Sigmoid colon (tissue), 4 donors: ENCODE data around the gene FKBP15.

Experiments used
- EP300 ChIP-seq, 4 donors: sonication (generic); formaldehyde crosslinking; IDR thresholded peaks; one replicate each; pipeline ENCODE4 v1.6.1; 2017; ENCODE audit warnings: antibody characterized with exemption in 4 of 4
- TF ChIP-seq, protein P1 (sequence below), 4 experiments: fragments of 450-650 bp in 3 of 4; fragments of 200-600 bp in 1 of 4; IDR thresholded peaks; one replicate each; pipeline ENCODE4 v1.5.1; 2016 to 2019; ENCODE audit warnings: antibody characterized with exemption in 4 of 4, mild to moderate bottlenecking in 3 of 4, moderate library complexity in 2 of 4

DNA sequence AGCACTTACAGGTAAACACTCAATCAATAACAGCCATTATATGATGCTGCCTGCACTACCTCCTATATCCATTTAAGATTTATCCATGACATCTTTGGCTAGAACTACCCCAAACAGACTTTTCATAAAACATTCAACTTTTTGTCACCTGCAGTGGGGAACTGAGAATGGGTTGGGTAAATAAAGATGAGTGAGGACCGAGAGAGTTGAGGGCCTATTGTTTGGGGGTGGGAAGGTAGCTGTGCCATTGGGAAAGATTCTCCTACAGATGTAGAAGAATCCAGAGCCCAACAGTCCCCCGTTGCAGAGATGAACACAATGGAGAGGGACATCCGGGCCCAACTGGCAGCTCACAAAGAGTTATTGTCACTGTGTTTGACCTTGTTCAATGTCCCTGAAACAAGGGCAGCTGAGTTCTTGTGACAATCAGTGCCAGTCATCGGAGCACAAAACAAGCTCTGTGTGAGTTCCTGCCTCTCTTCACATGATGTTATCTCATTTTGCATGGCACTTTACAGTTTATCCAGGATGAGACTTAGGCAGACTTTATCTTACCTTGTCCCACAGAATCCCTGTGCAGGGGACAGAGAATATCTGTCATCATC, 81.8 kb downstream of the FKBP15 start:
- TF ChIP-seq, protein P1, sequence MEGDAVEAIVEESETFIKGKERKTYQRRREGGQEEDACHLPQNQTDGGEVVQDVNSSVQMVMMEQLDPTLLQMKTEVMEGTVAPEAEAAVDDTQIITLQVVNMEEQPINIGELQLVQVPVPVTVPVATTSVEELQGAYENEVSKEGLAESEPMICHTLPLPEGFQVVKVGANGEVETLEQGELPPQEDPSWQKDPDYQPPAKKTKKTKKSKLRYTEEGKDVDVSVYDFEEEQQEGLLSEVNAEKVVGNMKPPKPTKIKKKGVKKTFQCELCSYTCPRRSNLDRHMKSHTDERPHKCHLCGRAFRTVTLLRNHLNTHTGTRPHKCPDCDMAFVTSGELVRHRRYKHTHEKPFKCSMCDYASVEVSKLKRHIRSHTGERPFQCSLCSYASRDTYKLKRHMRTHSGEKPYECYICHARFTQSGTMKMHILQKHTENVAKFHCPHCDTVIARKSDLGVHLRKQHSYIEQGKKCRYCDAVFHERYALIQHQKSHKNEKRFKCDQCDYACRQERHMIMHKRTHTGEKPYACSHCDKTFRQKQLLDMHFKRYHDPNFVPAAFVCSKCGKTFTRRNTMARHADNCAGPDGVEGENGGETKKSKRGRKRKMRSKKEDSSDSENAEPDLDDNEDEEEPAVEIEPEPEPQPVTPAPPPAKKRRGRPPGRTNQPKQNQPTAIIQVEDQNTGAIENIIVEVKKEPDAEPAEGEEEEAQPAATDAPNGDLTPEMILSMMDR (IDR thresholded peaks at IDR 0.05): no peak
- TF ChIP-seq EP300 (IDR thresholded peaks at IDR 0.05): no peak
